Stimulated activated CD4-positive, alpha-beta T cell treated with anti-CD3 and anti-CD28 coated beads, Interleukin-4, amount 100 ng/mL, for 4 hours (primary cell): Measurements from ENCODE around the gene SIPA1L3.

Experiments used
- DNase-seq, 2 experiments: peaks; one replicate each; pipeline ENCODE4 v3.0.0-alpha.2; 2020

Gene SIPA1L3

GRCh38 chr19:38003438-38004185 lies 96.6 kb downstream of the SIPA1L3 start:
- DNase-seq = no peak

- no peak for DNase-seq
Measured at GRCh38 chr19:38004186-38004520, 97.1 kb downstream of the SIPA1L3 start.

GRCh38 chr19:38004521-38005223 lies 97.7 kb downstream of the SIPA1L3 start:
- no peak for DNase-seq

GRCh38 chr19:38005224-38005614 lies 98.2 kb downstream of the SIPA1L3 start:
- no peak for DNase-seq

GRCh38 chr19:38006361-38007045 lies 99.5 kb downstream of the SIPA1L3 start:
- DNase-seq = no peak

GRCh38 chr19:38009650-38010242 lies 102.7 kb downstream of the SIPA1L3 start:
- no peak for DNase-seq

GRCh38 chr19:38011426-38011825 lies 104.4 kb downstream of the SIPA1L3 start:
- DNase-seq = no peak

GRCh38 chr19:38012290-38012689 lies 105.3 kb downstream of the SIPA1L3 start:
- no peak for DNase-seq

- DNase-seq = no peak
Measured at GRCh38 chr19:38012944-38013343, 105.9 kb downstream of the SIPA1L3 start.

GRCh38 chr19:38013913-38014580 lies 107.0 kb downstream of the SIPA1L3 start:
- DNase-seq = no peak

- no peak for DNase-seq
Measured at GRCh38 chr19:38015216-38015615, 108.2 kb downstream of the SIPA1L3 start.

GRCh38 chr19:38015761-38016160 lies 108.8 kb downstream of the SIPA1L3 start:
- DNase-seq = no peak

GRCh38 chr19:38017401-38018151 lies 110.6 kb downstream of the SIPA1L3 start:
- no peak for DNase-seq

GRCh38 chr19:38018694-38019395 lies 111.8 kb downstream of the SIPA1L3 start:
- DNase-seq = no peak

GRCh38 chr19:38019396-38019724 lies 112.4 kb downstream of the SIPA1L3 start:
- no peak for DNase-seq

- DNase-seq = no peak
Measured at GRCh38 chr19:38020311-38020710, 113.3 kb downstream of the SIPA1L3 start.

- no peak for DNase-seq
Measured at GRCh38 chr19:38021352-38021751, 114.3 kb downstream of the SIPA1L3 start.

GRCh38 chr19:38022791-38023670 lies 116.0 kb downstream of the SIPA1L3 start:
- DNase-seq = no peak

- no peak for DNase-seq
Measured at GRCh38 chr19:38023671-38024541, 116.9 kb downstream of the SIPA1L3 start.
